HG03558 (cell line): ENCODE data around the gene C12orf60.

ENCODE experiments used
- ATAC-seq: cut with Tn5 transposase; IDR thresholded peaks from one replicate; pipeline ENCODE4 v1.9.1; 2021; ENCODE audit warnings: moderate number of reproducible peaks; ENCODE audit not compliant: unreplicated experiment; ENCODE audit errors: extremely low read depth

Gene C12orf60

DNA sequence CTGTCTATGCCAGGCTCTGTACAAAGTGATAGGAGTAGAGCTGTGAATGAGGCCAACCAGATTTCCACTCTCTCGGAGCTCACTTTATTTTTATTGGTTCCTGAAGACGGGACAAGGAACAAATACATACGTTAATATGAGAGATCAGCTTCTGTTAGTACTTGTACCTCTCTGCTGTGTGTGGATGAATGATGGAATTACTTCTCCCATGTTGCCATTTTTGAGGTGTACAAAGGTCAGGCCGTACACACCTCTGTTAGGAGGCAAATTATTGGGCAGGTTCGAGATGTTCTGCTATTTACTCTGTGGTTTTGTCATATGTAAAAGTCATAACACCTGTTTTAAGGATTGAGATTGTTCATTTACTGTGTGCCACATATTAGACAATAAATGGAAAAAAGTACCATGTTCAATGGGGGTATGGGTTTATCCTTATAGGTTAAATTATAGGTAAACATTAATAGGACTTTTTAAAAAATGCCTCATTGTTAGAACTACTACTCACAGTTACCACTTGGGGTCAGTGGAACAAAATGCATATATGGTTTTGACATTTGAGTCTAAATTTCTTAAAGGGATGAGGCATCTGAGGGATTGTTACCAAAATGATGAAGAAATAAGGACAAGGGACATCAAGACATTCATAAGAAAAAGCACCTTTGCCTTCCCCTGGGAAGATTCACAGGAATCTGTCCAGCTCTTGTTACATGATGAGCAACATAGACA lies 27.1 kb upstream of the C12orf60 start:
- ATAC-seq: no peak

DNA sequence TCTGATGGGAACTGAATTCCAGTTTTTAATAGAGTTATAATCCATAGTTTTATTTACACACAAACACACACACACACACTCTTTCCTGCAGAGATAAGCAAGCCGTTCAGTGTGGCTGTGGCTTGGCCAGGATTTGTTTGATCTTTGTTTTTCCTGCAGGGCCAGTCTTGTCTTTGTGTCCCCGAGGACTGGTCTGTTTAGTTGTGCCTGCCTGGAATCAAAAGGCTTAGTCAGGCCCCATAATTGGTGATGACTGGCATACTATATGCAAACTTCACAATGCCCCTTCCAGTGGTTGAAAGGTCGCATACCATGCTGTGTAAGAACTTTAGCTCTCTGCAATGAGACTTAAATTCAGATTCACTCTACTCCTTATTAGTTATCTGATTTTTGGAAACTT lies 26.2 kb upstream of the C12orf60 start:
- no peak for ATAC-seq

DNA sequence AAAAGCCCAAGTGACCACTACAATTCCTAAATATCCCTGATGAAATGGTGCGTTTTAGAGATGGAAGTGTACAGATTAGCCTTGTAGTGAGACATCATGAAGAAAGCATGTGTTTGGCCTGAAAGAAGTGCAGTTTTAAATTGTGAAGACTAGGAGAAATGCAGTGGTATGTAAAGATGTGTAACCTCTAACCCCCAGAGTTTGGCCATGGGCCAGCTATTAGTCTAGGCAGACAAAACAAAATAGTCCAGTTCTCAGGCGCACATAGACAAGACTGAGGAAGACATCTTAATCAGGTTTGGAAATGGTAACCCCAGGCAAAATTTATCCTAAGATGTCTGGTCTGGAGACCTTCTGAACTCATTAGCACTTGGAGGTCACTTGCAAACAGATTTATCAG lies 23.6 kb upstream of the C12orf60 start:
- ATAC-seq: no peak

DNA sequence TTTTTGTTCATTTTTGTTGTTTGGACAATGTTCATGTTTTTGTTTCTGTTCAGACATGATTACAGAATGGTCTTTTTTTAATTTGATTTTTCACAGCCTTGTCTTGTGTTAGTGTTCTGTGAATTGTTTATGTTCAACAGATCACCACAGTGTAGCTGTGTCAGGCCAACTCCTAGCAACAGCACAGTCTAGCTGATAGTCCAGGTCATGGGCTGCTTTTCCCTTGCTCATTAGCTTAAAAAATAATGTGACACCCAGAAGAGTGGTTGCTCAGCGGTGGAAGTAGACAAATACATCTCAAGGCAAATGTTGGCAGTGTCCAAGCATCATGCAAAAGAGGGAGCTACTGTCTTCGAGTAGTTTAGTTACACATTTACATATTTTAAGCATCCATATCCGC lies 22.6 kb upstream of the C12orf60 start:
- no peak for ATAC-seq

DNA sequence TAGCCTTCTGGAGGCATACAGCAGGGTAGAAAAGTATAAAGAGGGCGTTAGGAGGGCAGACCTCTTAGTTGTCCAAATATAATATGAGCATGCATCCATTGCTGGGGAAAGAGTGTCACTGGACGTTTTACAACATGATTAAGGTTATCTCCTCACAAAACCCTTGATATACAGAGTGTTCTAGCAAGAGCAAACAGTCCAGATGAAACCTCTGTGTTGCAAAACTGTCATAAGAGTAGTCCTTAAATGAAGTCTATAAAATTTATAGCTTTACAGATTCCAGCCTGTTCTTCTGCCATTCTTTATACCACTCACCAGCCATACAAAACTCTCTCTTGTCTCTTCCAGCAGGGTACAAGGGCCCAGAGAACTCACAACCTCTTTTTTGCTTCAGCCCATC lies 21.9 kb upstream of the C12orf60 start:
- no peak for ATAC-seq

DNA sequence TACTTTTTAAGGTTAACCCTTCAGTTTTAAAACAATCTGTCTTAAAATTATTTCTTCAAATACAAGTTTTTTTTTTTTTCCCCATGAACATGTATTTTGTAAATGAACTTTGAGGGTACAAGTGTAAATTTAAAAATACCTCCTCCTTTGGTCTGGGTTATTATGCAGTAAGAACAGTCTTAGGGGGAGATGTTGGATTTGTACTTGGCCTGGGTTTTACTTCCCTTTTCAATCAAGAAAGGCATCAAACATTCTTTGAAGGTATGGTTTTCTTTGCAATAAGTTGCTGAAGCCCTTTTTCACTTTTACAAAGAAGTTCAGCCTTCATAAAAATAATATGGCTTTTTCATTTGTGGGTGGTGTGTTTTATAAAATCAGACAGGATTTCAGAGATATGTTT lies 20.7 kb upstream of the C12orf60 start:
- no peak for ATAC-seq

DNA sequence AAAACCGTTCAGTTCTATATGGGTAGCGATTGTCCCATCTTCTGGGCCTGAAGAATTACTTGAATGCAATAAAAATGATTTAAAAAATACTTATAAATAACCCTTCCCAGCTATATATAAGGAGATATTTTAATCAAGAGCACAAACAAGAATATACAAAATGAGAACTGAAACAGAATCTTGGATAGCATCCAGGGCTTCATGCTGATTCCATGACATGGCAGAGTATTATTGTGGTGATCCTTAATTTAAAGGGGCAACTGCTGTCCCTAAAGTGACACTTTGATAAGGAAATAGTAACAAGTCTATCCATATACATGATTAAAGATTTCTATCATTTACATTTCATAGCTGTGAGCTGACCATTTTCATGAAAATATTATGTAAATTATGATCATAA lies 19.0 kb upstream of the C12orf60 start:
- no peak for ATAC-seq

DNA sequence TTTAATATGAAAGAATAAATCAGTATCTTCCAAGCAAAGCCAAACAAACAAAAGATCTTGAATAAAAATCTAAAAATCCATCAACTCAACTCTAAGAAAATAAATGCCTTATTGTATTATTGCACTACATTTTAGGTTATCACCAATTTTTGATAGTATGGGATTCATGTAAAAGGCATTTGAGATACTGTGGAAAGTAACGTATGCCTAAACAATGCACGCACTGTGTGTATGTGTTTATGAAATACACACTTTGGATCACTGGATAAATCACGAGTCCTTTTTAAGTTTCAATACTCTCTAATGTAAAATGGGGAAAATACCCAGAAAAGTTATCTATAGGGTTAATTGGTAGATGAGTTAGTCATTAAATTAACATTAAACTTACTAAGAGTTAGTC lies 17.9 kb upstream of the C12orf60 start:
- ATAC-seq: no peak

DNA sequence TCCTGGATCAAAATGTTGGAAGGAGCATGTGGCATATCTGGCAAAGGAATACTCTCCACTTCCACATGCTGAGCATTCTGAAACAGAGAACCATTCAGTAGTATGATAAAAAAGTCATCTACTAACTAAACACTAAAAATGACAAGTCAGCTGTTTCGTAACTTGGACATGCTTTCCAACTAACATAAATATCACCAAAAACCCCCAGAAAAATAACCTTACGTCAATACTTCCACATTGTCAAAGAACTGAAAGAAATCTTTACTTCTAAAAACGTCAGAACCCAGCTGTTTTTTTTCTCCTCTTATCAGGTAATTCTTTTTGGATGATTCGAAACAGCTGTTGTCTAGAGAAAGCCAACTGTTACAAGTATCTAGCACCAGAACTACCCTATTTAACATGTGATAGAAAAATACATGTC lies 8.4 kb upstream of the C12orf60 start:
- no peak for ATAC-seq

DNA sequence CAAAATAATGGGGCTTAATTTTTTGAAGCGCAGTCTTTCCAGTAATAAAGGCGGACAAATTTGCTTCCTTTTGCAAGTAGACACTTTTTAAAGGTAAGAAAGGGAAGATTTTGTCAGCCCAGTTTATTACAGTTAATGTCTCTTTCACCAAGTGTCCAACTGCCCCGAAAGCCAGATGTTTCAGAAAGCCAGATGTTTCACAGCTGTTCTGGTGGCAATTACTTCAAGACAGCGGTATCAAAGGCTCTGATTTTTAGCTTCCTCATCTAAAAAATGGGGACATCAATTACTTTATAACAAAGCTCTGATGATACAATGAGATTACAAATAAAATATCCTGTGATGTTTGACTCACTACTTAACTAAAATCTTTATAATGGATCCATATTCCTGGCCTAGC lies 1.2 kb upstream of the C12orf60 start:
- no peak for ATAC-seq

DNA sequence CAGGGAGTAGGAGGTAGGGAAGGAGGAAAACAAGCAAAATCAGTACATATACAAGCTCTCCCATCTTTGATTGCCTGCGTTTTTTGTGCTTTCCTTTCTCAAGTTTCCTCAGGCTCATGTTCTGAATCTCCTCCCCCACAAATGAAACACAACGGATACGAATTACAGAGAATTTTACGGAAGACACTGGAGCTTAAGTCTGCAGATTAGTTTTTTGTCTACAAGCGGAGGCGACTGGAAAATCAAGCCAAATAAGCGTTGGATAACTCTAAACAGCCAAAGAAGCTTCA lies 804 bp upstream of the C12orf60 start:
- no peak for ATAC-seq

DNA sequence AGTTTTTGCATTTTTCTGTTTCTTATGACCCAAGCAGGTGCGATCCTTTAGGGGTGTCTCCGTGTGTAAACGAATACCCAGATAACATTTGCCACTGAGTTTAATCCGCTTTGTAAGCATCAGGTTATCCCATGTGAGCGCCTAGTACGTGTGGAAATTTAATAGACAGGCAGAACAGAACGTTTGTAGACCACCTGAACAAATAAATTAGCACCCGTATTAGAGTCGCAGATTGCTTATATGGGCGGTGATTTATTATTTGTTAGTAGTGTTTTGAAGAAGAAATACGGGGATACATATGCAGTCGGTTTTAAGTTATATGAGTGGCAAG lies 325 bp downstream of the C12orf60 start:
- peak; percentile 2 for ATAC-seq

DNA sequence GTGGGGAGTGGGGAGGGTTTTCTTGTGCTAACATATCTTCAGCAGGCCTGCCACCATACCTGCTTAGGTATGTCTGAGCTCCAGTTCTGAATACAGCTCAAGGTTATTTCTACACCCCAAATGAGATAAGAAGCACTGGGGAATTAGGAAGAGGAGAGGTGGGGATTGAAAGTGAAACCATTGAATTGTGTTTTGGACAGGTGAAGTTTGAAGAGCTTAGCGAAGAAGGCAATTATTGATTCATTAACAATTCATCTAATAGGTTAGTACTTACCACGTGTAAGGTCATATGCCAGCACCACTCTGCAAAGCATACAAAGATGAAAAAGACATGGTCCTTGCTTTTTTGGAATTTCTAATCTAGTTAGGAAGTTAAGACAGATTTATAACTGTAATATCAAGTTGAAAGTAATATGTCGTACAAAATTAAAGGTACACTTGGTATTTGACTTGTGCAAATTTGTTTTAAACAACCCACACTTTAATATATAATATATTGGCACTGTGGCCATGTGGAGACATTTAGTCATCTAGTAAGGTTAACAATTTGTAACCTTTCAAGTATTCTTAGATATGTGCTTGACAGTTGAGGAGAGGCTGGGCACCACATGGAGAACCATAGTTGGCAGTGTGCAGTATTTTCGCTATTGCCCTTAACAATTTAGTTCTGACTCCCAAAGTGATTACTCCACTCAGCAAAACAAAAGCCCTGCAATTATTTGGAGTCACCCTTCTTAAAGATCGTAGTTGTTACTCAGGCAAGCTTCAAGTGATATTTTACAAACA lies 6.9 kb downstream of the C12orf60 start:
- no peak for ATAC-seq

DNA sequence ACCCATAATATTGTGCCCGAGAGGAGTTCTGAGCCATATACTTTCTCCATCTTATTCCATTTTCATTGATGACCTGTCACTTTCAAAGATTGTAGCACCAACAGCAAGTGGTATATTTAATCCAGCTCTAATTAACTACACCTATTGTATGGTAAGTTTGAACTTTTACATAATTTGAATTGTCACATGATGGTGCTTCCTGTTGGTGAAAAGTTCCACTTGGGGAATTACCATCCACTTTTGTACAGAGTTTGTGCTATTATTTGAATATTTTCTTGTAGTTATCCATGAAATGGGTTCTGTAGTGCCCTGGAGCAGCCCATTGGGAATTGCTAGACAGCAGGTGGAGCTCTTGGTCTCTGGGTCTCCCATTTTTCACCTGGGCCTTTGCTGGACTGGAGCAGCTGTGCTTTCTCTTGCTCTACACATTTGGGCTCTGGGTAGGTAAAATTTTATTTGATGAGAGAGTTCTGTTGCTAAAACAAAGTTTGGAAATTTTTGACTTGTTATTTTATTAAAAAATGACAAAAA lies 7.5 kb downstream of the C12orf60 start:
- ATAC-seq: no peak

DNA sequence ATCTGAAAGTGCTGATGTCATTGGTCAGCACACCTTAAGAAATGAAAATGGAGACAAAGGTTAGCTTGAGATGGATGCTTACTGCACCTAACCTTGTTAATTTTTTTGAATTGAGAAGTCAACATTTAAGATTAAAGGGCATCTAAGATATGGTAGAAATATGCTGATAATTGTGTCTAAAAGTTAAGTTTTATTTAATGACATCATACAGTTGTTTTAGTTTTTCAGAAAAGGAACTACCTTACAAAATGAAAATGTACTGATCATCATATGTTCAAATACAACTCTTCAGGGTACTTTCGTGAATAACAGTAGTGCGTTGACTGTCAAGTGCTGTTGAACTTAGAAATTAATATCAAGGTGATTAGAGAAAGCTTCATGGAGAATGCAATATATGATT lies 8.0 kb downstream of the C12orf60 start:
- ATAC-seq: no peak

DNA sequence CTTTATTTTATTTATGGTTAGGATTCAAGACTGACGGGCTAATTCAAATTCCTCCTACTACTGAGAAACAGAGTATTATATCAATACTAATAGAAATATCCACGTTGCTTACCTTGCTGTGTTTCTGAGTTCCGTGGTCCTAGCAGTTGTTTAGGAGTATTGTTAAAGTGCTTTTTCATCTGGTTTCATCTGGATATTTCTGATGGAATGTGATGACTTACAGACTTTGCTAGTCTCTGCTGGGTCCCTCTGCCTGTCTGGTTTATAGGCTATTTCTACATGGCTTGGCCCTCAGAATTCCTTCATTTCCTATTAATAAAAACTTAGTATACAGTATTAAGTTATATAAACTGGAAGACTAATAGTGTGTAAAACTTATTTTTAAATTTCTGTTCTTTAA lies 10.5 kb downstream of the C12orf60 start, which contains the start of gene SMCO3:
Gene SMCO3 (minus strand): TSS at position 169 of the 400 bp plus-strand sequence. CDS start 7,502 bp downstream, outside the sequence.
- no peak for ATAC-seq

DNA sequence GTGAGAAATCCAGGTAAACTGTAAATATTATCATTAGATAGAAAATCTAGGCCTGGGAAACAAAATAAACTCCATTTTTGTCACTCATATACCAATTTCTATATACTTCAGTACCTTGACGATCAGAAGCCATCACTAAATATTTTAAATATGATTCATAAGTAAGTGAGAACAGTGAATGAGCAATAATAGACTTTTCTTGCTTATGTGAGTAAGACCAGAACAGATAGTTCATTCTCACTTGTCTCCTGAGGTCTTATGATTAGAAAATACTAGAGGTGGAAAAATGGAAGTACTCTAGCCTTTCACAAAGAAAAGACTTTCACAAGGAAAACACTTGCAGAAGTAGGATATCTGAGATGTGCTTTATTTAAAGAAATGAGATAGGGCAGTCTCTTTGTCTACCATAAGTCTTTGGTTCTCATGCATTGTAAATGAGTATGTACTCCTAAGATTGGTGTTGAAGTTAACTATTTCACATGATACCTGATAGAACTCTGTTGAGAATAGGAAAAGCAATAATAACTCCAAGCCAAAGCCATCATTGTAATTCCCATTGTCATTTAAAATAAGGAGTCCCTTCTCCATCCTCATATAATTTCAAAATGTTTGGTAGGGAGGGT lies 20.7 kb downstream of the C12orf60 start:
- no peak for ATAC-seq

DNA sequence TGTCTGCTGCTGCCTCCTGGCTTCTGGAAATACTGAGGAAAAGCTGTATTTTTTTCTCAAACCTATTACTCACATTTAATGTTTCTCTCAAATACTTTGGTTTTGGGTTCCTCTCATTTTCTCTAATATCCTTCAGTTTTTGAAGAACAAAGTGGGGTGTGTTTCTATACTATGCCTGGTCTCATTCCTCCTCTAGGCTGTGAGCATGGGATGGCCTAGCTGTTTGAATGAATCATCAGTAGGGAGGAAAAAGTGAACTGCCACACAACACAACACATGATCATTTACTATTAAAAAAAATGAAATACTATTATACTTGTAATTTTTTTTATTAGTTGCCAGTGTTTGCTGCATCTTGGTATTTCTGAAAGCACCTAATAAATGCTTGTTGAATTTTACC lies 21.8 kb downstream of the C12orf60 start:
- no peak for ATAC-seq

DNA sequence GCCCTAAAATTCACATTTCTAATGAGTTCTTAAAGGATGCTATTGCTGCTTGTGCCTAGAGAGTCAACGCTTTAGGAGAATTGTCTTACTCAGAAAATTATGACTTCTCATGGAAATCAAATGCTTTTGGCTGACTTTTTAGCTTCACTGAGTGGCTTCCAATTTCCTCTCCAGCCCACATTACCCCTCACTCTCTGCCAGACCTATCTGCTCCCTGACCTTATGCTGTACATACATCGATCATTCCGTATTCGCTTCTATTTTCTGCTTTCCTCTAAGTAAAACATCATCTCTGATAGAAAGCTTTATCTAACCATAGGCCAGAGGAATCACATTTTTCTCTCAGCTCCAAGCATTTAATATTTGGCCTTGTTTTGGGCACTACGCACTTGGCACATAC lies 23.0 kb downstream of the C12orf60 start:
- no peak for ATAC-seq

DNA sequence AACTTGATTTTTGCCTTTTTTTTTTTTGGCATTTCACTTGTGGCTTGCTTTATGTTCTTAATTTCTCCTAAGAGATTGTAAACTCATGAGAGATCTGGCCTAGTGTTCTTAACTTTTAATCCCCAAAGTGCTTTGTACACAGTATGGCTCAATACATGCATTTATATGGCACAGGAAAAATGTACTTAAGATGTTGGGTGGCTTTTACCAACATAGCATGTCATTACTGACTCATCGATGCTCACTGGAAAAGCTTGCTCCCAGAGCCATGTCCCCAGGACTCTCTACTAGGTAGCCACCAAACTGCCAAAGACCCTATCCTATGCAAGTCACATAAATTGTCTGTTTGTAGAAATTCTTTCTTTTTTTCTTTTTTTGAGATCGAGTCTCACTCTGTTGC lies 23.6 kb downstream of the C12orf60 start:
- no peak for ATAC-seq

DNA sequence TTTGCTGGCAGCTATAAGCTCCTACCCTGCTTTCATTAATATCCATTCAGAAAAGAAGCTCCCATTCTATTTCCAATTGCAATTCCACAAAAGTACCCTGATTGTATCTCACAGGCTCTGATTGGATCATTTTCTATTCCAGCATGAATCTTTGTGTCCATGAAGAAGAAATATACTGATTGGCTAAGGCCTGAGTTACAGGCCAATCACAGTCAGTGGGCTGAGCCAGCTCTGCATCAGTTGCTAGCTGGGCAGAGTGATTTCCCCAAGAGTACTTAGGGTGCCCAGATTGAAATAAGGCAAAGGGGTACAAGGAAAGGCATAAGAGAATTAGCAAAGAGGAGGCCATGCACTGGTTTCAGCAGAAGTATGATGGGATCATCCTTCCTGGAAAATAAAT lies 25.4 kb downstream of the C12orf60 start:
- ATAC-seq: peak; percentile 83
